ENCODE measurements around the gene ZNF735. TPM values are rescaled to one million over a fixed set of nuclear protein-coding genes. Genes with fewer than 3 reads are reported as not detected.

The ZNF735 gene
- total RNA-seq, 1 donor from 2014 or later, result not detected

DNA sequence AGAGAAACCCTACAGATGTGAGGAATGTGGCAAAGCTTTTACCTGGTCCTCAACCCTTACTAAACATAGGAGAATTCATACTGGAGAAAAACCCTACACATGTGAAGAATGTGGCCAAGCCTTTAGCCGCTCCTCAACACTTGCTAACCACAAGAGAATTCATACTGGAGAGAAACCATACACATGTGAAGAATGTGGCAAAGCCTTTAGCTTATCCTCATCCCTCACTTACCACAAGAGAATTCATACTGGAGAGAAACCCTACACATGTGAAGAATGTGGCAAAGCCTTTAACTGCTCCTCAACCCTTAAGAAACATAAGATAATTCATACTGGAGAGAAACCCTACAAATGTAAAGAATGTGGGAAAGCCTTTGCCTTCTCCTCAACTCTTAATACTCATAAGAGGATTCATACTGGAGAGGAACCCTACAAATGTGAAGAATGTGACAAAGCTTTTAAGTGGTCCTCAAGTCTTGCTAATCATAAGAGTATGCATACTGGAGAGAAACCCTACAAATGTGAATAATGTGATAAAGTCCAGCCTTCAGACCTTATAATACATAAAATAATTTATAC lies 59.4 kb downstream of the ZNF735 start:
- Mint-ChIP-seq H3K36me3 (ENCODE audit: low read depth) (peaks cover 3% of the 10 kb centered on the region), H3K9me3 (peaks cover 36% of the 10 kb centered on the region), H3K27me3 (no peaks in the 10 kb centered on the region), H3K4me3 (no peak overlapping the region), H3K27ac (no peak overlapping the region), H3K4me1 (no peaks in the 10 kb centered on the region)
- POLR2A ChIA-PET, result no interaction called here
- ATAC-seq (ENCODE audit: low read depth) (no peak), DNase-seq (no peak)
- intact Hi-C loops (cut with micrococcal nuclease), result no loop called here
- CTCF ChIA-PET, result no interaction called here
- TF ChIP-seq, protein P1, sequence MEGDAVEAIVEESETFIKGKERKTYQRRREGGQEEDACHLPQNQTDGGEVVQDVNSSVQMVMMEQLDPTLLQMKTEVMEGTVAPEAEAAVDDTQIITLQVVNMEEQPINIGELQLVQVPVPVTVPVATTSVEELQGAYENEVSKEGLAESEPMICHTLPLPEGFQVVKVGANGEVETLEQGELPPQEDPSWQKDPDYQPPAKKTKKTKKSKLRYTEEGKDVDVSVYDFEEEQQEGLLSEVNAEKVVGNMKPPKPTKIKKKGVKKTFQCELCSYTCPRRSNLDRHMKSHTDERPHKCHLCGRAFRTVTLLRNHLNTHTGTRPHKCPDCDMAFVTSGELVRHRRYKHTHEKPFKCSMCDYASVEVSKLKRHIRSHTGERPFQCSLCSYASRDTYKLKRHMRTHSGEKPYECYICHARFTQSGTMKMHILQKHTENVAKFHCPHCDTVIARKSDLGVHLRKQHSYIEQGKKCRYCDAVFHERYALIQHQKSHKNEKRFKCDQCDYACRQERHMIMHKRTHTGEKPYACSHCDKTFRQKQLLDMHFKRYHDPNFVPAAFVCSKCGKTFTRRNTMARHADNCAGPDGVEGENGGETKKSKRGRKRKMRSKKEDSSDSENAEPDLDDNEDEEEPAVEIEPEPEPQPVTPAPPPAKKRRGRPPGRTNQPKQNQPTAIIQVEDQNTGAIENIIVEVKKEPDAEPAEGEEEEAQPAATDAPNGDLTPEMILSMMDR (IDR thresholded peaks at IDR 0.05), result no peak

Other genes starting within 250 kb of the ZNF735 start
- not detected in 2 replicates for gene ZNF722, start 208.4 kb upstream of the ZNF735 start, total RNA-seq
- 0.53 and 0.95 TPM in 2 replicates for gene ZNF727, start 161.8 kb upstream of the ZNF735 start, total RNA-seq
- not detected in 2 replicates for gene ZNF679, start 21.3 kb downstream of the ZNF735 start, total RNA-seq
- 54.4 and 71.6 TPM in 2 replicates for gene ZNF736, start 106.8 kb downstream of the ZNF735 start, total RNA-seq